Measurements from ENCODE around the gene NCK2.

The NCK2 gene

DNA sequence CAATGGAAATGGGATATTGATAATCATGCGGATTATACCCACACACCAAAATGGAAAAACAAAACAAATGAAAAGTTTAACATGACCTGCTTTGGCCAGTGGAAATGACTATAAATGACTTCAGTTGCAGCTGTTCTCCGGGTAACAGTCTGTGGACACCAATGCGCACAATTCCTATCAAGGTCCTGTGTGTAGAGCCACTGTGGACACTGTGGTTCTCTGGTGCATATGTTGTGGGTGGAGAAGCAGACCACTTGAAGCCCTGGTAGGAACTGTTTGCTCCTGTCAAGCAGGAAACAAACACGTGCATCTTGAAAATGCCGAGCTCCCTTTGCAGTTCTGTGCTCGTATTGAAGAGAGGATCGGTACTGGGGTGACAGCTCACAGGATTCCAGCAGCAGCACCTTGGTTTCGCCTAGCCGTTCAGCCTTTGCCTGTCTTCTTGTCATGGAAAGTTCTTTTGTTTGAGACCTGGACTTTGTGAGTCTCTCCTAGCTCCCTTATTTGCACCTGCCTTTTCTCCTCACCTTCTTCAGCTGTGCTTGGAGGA, 32.9 kb downstream of the NCK2 start:
- H3K27me3 ChIP-seq (ENCODE audit: insufficient read depth, insufficient read length) = no peaks in the 10 kb centered on the region
- TF ChIP-seq SUZ12 (IDR thresholded peaks at IDR 0.05; ENCODE audit: extremely low read depth, insufficient read depth, insufficient read length) (no peak), YY1 (IDR thresholded peaks at IDR 0.05; ENCODE audit: insufficient read depth, insufficient read length) (no peak), ZNF274 (IDR thresholded peaks at IDR 0.05; ENCODE audit: low read depth, low read length) (no peak)
- H3K36me3 ChIP-seq (ENCODE audit: insufficient read depth, insufficient read length, low read length) = peaks cover 20% of the 10 kb centered on the region
- H3K9me3 ChIP-seq (ENCODE audit: insufficient read depth, low read length) = no peaks in the 10 kb centered on the region
- DNase-seq (ENCODE audit: low read depth, low spot score) = no peak
- no peak overlapping the region for H3K4me3 ChIP-seq (ENCODE audit: insufficient read length, low read depth)
- no peak overlapping the region for H3K9ac ChIP-seq (ENCODE audit: insufficient read length, low read depth)
- peaks cover 4% of the 10 kb centered on the region for H3K4me1 ChIP-seq (ENCODE audit: insufficient read depth, insufficient read length)

GRCh38 chr2:105778080-105778607, 33.4 kb downstream of the NCK2 start:
- Histone ChIP-seq H3K9me3 (ENCODE audit: insufficient read depth, low read length) (no peaks in the 10 kb centered on the region), H3K9ac (ENCODE audit: insufficient read length, low read depth) (no peak overlapping the region), H3K4me1 (ENCODE audit: insufficient read depth, insufficient read length) (peaks cover 2% of the 10 kb centered on the region), H3K27me3 (ENCODE audit: insufficient read depth, insufficient read length) (no peaks in the 10 kb centered on the region), H3K4me3 (ENCODE audit: insufficient read length, low read depth) (no peak overlapping the region), H3K36me3 (ENCODE audit: insufficient read depth, insufficient read length, low read length) (peaks cover 19% of the 10 kb centered on the region)
- DNase-seq (ENCODE audit: low read depth, low spot score) = no peak
- TF ChIP-seq ZNF274 (IDR thresholded peaks at IDR 0.05; ENCODE audit: low read depth, low read length) = no peak
- TF ChIP-seq SUZ12 (IDR thresholded peaks at IDR 0.05; ENCODE audit: extremely low read depth, insufficient read depth, insufficient read length) = no peak
- no peak for TF ChIP-seq YY1 (IDR thresholded peaks at IDR 0.05; ENCODE audit: insufficient read depth, insufficient read length)

GRCh38 chr2:105779394-105779793, 34.7 kb downstream of the NCK2 start:
- TF ChIP-seq YY1 (IDR thresholded peaks at IDR 0.05; ENCODE audit: insufficient read depth, insufficient read length) (no peak), ZNF274 (IDR thresholded peaks at IDR 0.05; ENCODE audit: low read depth, low read length) (no peak), SUZ12 (IDR thresholded peaks at IDR 0.05; ENCODE audit: extremely low read depth, insufficient read depth, insufficient read length) (no peak)

DNA sequence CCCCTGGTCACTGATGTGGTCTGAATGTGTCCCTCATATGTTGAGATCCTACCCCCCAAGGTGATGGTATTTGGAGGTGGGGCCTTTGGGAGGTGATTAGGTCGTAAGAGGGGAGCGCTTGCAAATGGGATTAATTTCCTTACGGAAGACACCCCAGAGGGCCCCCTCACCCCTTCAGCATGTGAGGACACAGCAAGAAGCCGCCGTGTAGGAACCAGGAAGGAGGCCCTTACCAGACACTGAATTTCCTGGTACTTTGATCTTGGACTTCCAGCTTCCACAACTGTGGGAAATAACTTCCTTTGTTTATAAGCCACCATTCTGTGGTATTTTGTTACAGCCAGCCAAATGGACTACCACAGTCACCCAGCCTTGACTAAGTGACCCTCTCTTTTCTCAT, 35.9 kb downstream of the NCK2 start:
- no peak overlapping the region for H3K4me3 ChIP-seq (ENCODE audit: insufficient read length, low read depth)
- H3K9me3 ChIP-seq (ENCODE audit: insufficient read depth, low read length) = no peaks in the 10 kb centered on the region
- H3K36me3 ChIP-seq (ENCODE audit: insufficient read depth, insufficient read length, low read length) = peaks cover 26% of the 10 kb centered on the region
- no peak overlapping the region for H3K9ac ChIP-seq (ENCODE audit: insufficient read length, low read depth)
- no peak for DNase-seq (ENCODE audit: low read depth, low spot score)
- peaks cover 2% of the 10 kb centered on the region for H3K4me1 ChIP-seq (ENCODE audit: insufficient read depth, insufficient read length)
- TF ChIP-seq YY1 (IDR thresholded peaks at IDR 0.05; ENCODE audit: insufficient read depth, insufficient read length) (no peak), ZNF274 (IDR thresholded peaks at IDR 0.05; ENCODE audit: low read depth, low read length) (no peak), SUZ12 (IDR thresholded peaks at IDR 0.05; ENCODE audit: extremely low read depth, insufficient read depth, insufficient read length) (no peak)
- H3K27me3 ChIP-seq (ENCODE audit: insufficient read depth, insufficient read length) = no peaks in the 10 kb centered on the region

More at GRCh38 chr2:105779394-105779793, 34.7 kb downstream of the NCK2 start:
- Histone ChIP-seq H3K27me3 (ENCODE audit: insufficient read depth, insufficient read length) (no peaks in the 10 kb centered on the region), H3K4me3 (ENCODE audit: insufficient read length, low read depth) (no peak overlapping the region), H3K9me3 (ENCODE audit: insufficient read depth, low read length) (no peaks in the 10 kb centered on the region), H3K4me1 (ENCODE audit: insufficient read depth, insufficient read length) (peaks cover 2% of the 10 kb centered on the region), H3K9ac (ENCODE audit: insufficient read length, low read depth) (no peak overlapping the region), H3K36me3 (ENCODE audit: insufficient read depth, insufficient read length, low read length) (peaks cover 26% of the 10 kb centered on the region)
- no peak for DNase-seq (ENCODE audit: low read depth, low spot score)

DNA sequence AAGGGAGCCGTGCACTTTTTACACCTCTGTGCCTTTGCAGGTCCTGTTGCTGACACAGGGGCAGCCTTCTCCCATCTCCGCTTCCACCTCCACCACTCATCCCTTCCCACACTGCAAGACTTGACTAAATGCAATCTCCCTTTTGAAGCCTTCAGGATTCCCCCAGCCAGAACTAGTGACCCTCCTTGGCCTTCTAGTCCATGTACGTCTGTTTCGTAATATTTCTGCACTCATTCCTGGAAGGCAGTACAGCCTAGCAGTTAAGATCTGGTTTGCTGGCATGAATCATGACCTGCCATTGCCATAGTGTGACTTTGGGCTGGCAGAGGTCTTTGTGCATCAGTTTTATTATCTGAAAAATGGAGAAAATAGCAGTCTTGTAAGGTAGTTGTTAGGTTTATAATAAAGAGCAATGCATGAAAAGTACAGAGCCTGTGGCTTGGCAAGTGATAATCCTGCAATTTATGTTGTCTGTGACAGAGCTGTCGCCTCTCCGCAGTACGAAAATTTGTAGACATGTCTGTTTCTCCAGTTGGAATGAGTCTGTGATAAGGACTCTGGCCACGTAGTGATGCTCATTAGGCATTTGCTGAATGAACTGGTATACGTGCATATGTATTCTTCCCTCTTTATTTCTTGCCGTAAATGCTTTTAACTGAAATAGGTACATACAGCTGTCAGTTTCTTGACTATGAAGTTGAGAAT, 36.7 kb downstream of the NCK2 start:
- H3K9ac ChIP-seq (ENCODE audit: insufficient read length, low read depth) = no peak overlapping the region
- no peaks in the 10 kb centered on the region for H3K4me1 ChIP-seq (ENCODE audit: insufficient read depth, insufficient read length)
- H3K9me3 ChIP-seq (ENCODE audit: insufficient read depth, low read length) = no peaks in the 10 kb centered on the region
- DNase-seq (ENCODE audit: low read depth, low spot score) = no peak
- H3K4me3 ChIP-seq (ENCODE audit: insufficient read length, low read depth) = no peak overlapping the region
- H3K27me3 ChIP-seq (ENCODE audit: insufficient read depth, insufficient read length) = no peaks in the 10 kb centered on the region
- TF ChIP-seq SUZ12 (IDR thresholded peaks at IDR 0.05; ENCODE audit: extremely low read depth, insufficient read depth, insufficient read length) (no peak), ZNF274 (IDR thresholded peaks at IDR 0.05; ENCODE audit: low read depth, low read length) (no peak), YY1 (IDR thresholded peaks at IDR 0.05; ENCODE audit: insufficient read depth, insufficient read length) (no peak)
- H3K36me3 ChIP-seq (ENCODE audit: insufficient read depth, insufficient read length, low read length) = peaks cover 26% of the 10 kb centered on the region

GRCh38 chr2:105782123-105782522, 37.4 kb downstream of the NCK2 start:
- TF ChIP-seq ZNF274 (IDR thresholded peaks at IDR 0.05; ENCODE audit: low read depth, low read length) = no peak
- TF ChIP-seq YY1 (IDR thresholded peaks at IDR 0.05; ENCODE audit: insufficient read depth, insufficient read length) = no peak
- TF ChIP-seq SUZ12 (IDR thresholded peaks at IDR 0.05; ENCODE audit: extremely low read depth, insufficient read depth, insufficient read length) = no peak
- no peak for DNase-seq (ENCODE audit: low read depth, low spot score)
- H3K9ac ChIP-seq (ENCODE audit: insufficient read length, low read depth) = no peak overlapping the region
- H3K36me3 ChIP-seq (ENCODE audit: insufficient read depth, insufficient read length, low read length) = peaks cover 30% of the 10 kb centered on the region
- H3K4me3 ChIP-seq (ENCODE audit: insufficient read length, low read depth) = no peak overlapping the region
- H3K9me3 ChIP-seq (ENCODE audit: insufficient read depth, low read length) = no peaks in the 10 kb centered on the region
- no peaks in the 10 kb centered on the region for H3K27me3 ChIP-seq (ENCODE audit: insufficient read depth, insufficient read length)
- no peaks in the 10 kb centered on the region for H3K4me1 ChIP-seq (ENCODE audit: insufficient read depth, insufficient read length)

GRCh38 chr2:105782646-105783045, 37.9 kb downstream of the NCK2 start:
- Histone ChIP-seq H3K4me3 (ENCODE audit: insufficient read length, low read depth) (no peak overlapping the region), H3K27me3 (ENCODE audit: insufficient read depth, insufficient read length) (no peaks in the 10 kb centered on the region), H3K36me3 (ENCODE audit: insufficient read depth, insufficient read length, low read length) (peaks cover 31% of the 10 kb centered on the region), H3K4me1 (ENCODE audit: insufficient read depth, insufficient read length) (no peaks in the 10 kb centered on the region), H3K9ac (ENCODE audit: insufficient read length, low read depth) (no peak overlapping the region), H3K9me3 (ENCODE audit: insufficient read depth, low read length) (no peaks in the 10 kb centered on the region)
- TF ChIP-seq ZNF274 (IDR thresholded peaks at IDR 0.05; ENCODE audit: low read depth, low read length) = no peak
- DNase-seq (ENCODE audit: low read depth, low spot score) = no peak
